ENCODE measurements around the gene GPR153. TPM values are rescaled to one million over a fixed set of nuclear protein-coding genes. Genes with fewer than 3 reads are reported as not detected.
A peak's percentile ranks its signal among the peaks of the same experiment; 100 is the strongest.

The GPR153 gene
- total RNA-seq, 1 experiment from 2014 or later = 6.1 TPM

DNA sequence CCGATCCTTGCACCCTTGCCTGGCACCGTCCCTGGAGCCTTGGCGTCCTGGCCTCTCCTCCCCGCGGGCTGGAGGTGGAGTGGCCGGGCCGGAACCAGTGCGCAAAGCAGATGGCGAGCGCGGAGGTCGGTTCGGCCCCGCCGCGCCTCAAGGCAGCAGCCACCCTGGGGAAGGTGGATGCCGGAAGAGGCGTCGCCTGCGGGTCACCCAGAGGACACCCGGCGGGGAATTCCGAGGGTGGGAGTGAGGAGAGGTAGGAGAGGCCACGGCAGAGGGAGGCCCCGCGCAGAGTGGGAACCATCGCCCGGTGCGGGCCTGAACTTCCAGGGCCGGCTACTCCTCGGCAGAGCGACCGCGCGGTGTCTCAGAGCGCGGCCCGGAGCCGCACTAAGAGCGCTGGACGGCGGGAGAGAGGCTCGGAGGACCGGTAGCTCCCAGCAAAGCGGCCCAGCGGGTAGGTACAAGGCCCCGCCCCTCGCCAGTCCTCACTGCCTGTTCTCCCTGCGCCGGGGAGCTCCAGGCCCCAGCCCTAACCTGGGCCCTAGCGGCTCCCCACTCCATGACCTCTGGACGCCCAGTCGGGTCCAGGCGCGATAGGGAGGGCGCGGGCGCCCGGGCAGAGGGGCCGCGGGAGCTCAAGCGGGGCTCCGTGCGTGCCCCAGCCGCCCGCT lies 54.9 kb downstream of the GPR153 start, which contains the start of gene RNF207:
TSS of gene RNF207 (plus strand) at position 271 of the 671 bp plus-strand sequence. CDS start 417 bp downstream, outside the sequence.
- BruUV-seq (replicated peaks) = no TSS peak
- no peaks in the 10 kb centered on the region for H4K20me1 ChIP-seq (ENCODE audit: insufficient read depth)
- peaks cover 24% of the 10 kb centered on the region for H3K79me2 ChIP-seq (ENCODE audit: insufficient read depth, low read length)
- peaks cover 0 to 10% of the 10 kb centered on the region in 2 experiments; a peak in 2 of 4 replicates for H3K36me3 ChIP-seq (ENCODE audit: control insufficient read depth in 1 of 2, insufficient read depth in 2 of 2, low read length in 2 of 2)
- CTCF ChIA-PET = interaction anchor here (0.9 to 3.8 kb wide), 9 partner anchors 16 to 234 kb away, joined by 3 to 44 read pairs (median 7); no protein-coding TSS in a partner anchor
- peak within 1 kb of the TSS; percentile 99 for H3K27ac ChIP-seq (ENCODE audit: low read depth, low read length)
- peak within 1 kb of the TSS; percentile 82 to 96 for H3K4me3 ChIP-seq (replicated peaks in 1 of 2; ENCODE audit: low read depth in 1 of 2, low read length in 2 of 2)
- peak within 1 kb of the TSS; percentile 98 for H3K4me2 ChIP-seq (ENCODE audit: low read length)
- POLR2A ChIA-PET = interaction anchor here (0.7 to 1.5 kb wide), 6 partner anchors 12 to 29 kb away, joined by 3 to 11 read pairs (median 4); no protein-coding TSS in a partner anchor
- no peaks in the 10 kb centered on the region for H3K27me3 ChIP-seq (ENCODE audit: insufficient read depth, low read length)
- intact Hi-C loops (cut with micrococcal nuclease) = loop anchor here (1.0 to 2.0 kb wide), 2 partner anchors 29 to 39 kb away; partner anchors contain the start of genes HES3 and ICMT
- RAD21 ChIA-PET (ENCODE audit: low non-redundant PET in 1 of 2, low total read pairs in 2 of 2, uncharacterized antibody in 2 of 2, unreplicated experiment in 2 of 2) = interaction anchor here in 1 of 2 experiments (0.6 kb wide), 1 partner anchor 39 kb away, joined by 3 read pairs; no protein-coding TSS in a partner anchor
- peak; percentile 74; the same call in 1 of the 2 replicates for TF ChIP-seq POLR2AphosphoS5 (IDR thresholded peaks at IDR 0.05; ENCODE audit: low read depth, low read length)
- TF ChIP-seq TCF7L2 (IDR thresholded peaks at IDR 0.05; ENCODE audit: borderline replicate concordance, extremely low read depth, insufficient read depth, insufficient read length) = no peak
- TF ChIP-seq POLR2A (IDR thresholded peaks at IDR 0.05; ENCODE audit: borderline replicate concordance, extremely low read depth, insufficient read depth, insufficient read length) = peak; percentile 67
- TF ChIP-seq YY1 (IDR thresholded peaks at IDR 0.05; ENCODE audit: extremely low read depth, insufficient replicate concordance, low read depth, low read length) = peak; percentile 64
- TF ChIP-seq ZFX (IDR thresholded peaks at IDR 0.05) = peak; percentile 94
- H3K9me3 ChIP-seq (ENCODE audit: control insufficient read depth in 1 of 2, insufficient read depth in 1 of 2, low read depth in 1 of 2, low read length in 2 of 2) = no peaks in the 10 kb centered on the region
- H3K9me2 ChIP-seq (ENCODE audit: insufficient read depth) = no peaks in the 10 kb centered on the region
- ATAC-seq (peak; percentile 76), DNase-seq (ENCODE audit: low read depth, low spot score) (peak; percentile 58)
- H2AFZ ChIP-seq (ENCODE audit: low read depth, low read length, poor library complexity, severe bottlenecking) = no peak within 1 kb of the TSS
- H3K9ac ChIP-seq (ENCODE audit: low read length) = peak within 1 kb of the TSS; percentile 99
- H3K4me1 ChIP-seq (ENCODE audit: control insufficient read depth in 1 of 2, insufficient read depth in 2 of 2, low read length in 2 of 2) = peaks cover 7 to 27% of the 10 kb centered on the region in 2 experiments

DNA sequence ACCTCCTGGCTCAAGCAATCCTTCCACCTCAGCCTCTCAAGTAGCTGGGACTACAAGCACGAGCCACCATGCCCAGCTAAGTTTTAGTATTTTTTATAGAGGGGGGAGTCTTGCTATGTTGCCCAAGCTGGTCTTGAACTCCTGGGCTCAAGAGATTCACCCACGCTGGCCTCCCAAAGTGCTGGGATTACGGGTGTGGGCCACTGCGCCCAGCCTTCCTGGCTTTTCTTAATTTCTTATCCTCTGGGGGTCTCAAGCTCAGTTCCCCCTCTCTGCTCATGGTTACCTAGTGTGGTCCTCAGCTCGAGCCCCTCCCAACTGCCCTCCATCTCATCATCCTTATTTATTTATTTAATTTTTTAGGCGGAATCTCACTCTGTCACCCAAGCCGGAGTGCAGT lies 58.6 kb downstream of the GPR153 start:
- no peak for DNase-seq (ENCODE audit: low read depth, low spot score)
- H4K20me1 ChIP-seq (ENCODE audit: insufficient read depth) = no peaks in the 10 kb centered on the region; the same call in 1 of the 2 replicates
- intact Hi-C loops (cut with micrococcal nuclease) = no loop called here
- no peak overlapping the region for H3K27ac ChIP-seq (ENCODE audit: low read depth, low read length)
- BruUV-seq (replicated peaks) = no TSS peak
- no peak overlapping the region for H3K4me3 ChIP-seq (replicated peaks in 1 of 2; ENCODE audit: low read depth in 1 of 2, low read length in 2 of 2)
- ChIA-PET POLR2A (no interaction called here), CTCF (no interaction called here), RAD21 (ENCODE audit: low non-redundant PET in 1 of 2, low total read pairs in 2 of 2, uncharacterized antibody in 2 of 2, unreplicated experiment in 2 of 2) (no interaction called here)
- H3K9ac ChIP-seq (ENCODE audit: low read length) = no peak overlapping the region
- no peak for ATAC-seq
- no peaks in the 10 kb centered on the region for H3K27me3 ChIP-seq (ENCODE audit: insufficient read depth, low read length)
- H3K36me3 ChIP-seq (ENCODE audit: control insufficient read depth in 1 of 2, insufficient read depth in 2 of 2, low read length in 2 of 2) = peaks cover 0 to 16% of the 10 kb centered on the region in 2 experiments; a peak in 2 of 4 replicates
- peaks cover 24 to 45% of the 10 kb centered on the region in 2 experiments for H3K4me1 ChIP-seq (ENCODE audit: control insufficient read depth in 1 of 2, insufficient read depth in 2 of 2, low read length in 2 of 2)
- H2AFZ ChIP-seq (ENCODE audit: low read depth, low read length, poor library complexity, severe bottlenecking) = no peak overlapping the region
- H3K79me2 ChIP-seq (ENCODE audit: insufficient read depth, low read length) = peaks cover 36% of the 10 kb centered on the region
- no peaks in the 10 kb centered on the region for H3K9me2 ChIP-seq (ENCODE audit: insufficient read depth)
- TF ChIP-seq SIN3A (IDR thresholded peaks at IDR 0.05; ENCODE audit: low read depth) = no peak
- TF ChIP-seq, protein P1, sequence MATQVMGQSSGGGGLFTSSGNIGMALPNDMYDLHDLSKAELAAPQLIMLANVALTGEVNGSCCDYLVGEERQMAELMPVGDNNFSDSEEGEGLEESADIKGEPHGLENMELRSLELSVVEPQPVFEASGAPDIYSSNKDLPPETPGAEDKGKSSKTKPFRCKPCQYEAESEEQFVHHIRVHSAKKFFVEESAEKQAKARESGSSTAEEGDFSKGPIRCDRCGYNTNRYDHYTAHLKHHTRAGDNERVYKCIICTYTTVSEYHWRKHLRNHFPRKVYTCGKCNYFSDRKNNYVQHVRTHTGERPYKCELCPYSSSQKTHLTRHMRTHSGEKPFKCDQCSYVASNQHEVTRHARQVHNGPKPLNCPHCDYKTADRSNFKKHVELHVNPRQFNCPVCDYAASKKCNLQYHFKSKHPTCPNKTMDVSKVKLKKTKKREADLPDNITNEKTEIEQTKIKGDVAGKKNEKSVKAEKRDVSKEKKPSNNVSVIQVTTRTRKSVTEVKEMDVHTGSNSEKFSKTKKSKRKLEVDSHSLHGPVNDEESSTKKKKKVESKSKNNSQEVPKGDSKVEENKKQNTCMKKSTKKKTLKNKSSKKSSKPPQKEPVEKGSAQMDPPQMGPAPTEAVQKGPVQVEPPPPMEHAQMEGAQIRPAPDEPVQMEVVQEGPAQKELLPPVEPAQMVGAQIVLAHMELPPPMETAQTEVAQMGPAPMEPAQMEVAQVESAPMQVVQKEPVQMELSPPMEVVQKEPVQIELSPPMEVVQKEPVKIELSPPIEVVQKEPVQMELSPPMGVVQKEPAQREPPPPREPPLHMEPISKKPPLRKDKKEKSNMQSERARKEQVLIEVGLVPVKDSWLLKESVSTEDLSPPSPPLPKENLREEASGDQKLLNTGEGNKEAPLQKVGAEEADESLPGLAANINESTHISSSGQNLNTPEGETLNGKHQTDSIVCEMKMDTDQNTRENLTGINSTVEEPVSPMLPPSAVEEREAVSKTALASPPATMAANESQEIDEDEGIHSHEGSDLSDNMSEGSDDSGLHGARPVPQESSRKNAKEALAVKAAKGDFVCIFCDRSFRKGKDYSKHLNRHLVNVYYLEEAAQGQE (IDR thresholded peaks at IDR 0.05; ENCODE audit: low read depth) = no peak
- H3K9me3 ChIP-seq (ENCODE audit: control insufficient read depth in 1 of 2, insufficient read depth in 1 of 2, low read depth in 1 of 2, low read length in 2 of 2) = no peaks in the 10 kb centered on the region
- H3K4me2 ChIP-seq (ENCODE audit: low read length) = no peak overlapping the region
